ENCODE results near the gene MECR.

Gene MECR

GRCh38 chr1:29254346-29254745 lies 23.6 kb upstream of the MECR start:
- no peak for DNase-seq

GRCh38 chr1:29253180-29253579 lies 22.4 kb upstream of the MECR start:
- no peak for DNase-seq

DNA sequence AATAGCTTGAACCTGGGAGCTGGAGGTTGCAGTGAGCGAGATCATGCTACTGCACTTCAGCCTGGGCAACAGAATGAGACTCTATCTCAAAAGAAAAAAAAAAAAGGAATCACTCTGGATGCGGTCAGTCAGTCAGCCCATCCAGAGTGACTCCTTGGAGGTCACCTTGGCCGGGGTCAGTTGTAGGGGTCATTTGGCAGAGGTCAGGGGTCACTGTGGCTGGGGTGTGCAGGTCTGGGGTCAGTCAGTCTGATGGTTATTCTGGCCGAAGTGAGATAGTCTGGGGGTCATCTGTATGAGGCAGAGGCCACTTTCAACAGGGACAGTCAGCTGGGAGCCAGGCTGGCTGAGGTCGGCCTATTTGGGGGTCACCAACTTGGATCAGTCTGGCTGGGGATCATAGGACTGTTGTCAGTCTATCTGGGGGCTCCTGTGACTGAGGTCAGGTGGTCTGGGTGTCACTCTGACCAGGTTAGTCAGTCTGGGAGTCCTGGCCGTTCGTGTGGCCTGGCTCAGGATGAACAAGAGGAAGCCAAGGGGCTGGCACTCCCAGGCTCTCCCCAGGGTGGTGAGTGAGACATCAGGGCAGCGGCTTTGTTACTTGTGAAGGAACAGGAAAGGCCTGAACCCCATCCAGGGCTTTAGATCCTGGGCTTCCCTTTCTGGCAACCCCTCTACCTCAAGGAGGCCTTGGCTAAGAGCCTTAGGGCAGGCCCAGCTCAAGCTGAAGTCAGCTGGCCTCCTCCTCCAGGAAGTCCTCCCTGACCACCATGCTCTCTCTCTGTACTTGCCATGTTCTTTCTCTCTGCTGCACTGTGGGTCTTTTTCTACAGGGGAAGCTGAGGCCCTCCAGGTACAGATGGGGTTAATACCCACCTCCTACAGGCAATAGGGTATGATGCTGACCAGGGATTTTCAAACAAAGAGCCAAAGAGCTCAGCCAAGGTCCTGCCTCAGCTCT lies 20.7 kb upstream of the MECR start:
- DNase-seq, result no peak

DNA sequence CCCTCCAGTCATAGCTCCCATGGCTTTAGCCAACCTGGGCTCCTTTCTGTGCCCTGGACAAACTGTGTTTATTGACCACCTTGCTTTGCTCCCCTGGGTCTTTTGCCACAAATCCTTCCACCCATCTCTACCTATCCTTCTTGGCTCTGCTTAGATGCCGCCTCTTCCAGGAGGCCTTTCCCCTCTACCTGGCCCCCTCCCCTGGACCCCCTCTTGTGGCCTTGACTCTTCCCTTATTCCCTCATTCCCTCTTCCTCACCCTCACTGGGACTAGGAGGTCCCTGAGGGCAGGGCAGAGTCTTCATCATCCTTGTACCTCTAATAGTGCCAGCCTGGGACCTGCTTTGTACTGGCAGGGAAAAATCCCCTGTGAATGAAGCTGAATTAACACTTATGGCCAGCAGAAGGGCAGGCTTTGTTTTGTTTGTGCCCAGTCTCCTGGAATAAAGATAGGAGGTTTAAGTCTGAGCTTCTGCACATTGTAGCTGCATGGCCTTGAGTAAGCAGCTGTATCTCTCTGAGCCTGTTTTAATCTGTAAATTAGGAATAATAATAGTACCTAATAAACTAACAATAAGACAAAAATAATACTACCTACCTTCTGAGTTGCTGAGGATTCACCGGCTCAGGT lies 19.3 kb upstream of the MECR start:
- DNase-seq, result no peak

- no peak for DNase-seq
Measured at GRCh38 chr1:29249170-29249691, 18.5 kb upstream of the MECR start.

DNA sequence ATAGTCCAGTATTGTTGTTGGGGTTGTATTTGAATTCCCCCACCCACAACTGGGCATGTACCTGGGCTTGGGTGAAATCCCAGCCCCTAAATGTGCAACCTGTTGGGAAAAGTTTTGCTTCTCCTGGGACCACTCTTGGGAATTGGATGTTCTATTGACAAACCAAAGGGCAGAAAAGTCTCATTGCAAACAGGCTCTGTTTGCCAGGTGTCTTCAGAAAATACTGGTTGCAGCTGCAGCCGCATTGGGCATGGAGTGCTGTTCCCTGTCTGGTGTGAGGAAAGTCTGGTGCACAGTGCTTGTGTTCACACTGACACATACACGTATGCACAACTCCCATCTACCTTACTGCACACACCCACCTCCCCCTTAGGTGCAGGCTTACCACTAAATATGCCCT lies 17.7 kb upstream of the MECR start:
- DNase-seq, result no peak

- DNase-seq, result no peak
Measured at GRCh38 chr1:29247571-29248273, 17.0 kb upstream of the MECR start.

DNA sequence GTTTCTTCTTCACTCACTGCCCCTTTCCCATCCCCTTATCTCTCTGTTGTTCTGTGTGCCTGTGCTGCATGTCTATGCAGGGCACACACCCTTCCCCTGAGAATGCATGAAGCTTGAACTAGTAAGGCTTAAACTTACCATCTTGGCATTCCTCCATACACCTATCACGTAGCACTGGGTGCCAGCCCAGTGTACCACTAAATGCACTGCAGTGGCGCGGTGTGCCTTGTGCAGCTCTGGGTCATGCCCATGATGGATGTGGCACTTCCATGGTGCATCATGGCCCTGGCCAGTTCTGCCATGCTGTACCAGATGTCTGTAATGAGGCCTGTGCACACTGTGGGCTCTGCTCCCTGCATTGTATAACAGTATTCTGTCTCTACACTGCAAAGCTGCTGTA lies 16.3 kb upstream of the MECR start:
- DNase-seq, result no peak

DNA sequence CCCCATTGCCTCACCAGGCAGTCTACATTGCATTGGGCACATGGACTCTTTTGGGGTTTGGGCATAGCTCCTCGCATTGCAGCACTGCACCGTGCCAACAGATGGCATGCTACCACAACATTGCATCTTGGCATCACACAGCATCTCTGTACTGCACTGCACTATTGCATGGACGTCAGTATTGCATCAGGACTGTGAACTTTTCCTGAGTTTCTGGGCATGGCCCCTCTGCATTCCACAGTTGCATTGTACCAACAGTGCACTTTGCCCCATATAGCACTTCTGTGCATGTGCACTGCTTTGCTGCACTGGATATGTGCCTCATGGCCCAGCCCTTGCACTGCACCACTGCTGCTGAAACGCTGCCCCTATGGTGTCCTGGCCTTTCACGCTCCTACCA lies 15.1 kb upstream of the MECR start:
- DNase-seq, result no peak

DNA sequence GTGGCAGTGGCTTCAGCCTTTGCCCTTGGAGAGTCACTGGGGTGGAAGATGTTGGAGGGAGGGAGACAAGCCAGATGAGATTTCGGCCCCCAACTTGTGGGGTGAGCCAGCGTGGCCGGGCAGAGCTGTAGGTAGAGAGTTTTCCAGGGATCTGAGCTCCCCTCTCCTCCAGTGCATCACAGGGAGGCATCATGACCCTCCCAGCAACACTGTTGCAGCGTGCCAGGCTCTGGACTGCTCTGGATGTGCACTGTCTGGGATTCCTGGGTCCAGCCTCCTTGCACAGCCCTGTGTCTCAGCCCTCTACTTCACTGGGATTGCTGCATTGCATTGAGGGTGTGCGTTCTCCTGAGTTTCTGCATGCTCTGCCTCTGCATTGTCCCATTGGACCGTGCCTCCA lies 14.5 kb upstream of the MECR start:
- DNase-seq, result no peak

DNA sequence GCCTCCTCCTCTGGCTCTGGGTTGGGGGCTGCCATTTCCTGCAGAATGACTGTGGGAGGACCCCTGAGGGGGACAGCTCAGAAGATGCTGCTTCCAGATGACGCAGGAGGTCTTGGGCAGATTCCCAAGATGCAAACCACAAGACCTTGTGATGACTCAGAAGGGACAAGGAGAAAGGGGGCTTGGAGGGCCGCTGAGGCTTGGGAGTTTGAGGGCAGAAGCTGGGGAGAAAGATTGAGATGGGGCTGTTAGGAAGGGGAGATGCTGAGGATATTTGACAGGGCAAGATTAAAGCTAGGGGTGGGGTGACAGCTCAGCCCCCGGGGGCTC lies 13.1 kb upstream of the MECR start:
- no peak for DNase-seq

DNA sequence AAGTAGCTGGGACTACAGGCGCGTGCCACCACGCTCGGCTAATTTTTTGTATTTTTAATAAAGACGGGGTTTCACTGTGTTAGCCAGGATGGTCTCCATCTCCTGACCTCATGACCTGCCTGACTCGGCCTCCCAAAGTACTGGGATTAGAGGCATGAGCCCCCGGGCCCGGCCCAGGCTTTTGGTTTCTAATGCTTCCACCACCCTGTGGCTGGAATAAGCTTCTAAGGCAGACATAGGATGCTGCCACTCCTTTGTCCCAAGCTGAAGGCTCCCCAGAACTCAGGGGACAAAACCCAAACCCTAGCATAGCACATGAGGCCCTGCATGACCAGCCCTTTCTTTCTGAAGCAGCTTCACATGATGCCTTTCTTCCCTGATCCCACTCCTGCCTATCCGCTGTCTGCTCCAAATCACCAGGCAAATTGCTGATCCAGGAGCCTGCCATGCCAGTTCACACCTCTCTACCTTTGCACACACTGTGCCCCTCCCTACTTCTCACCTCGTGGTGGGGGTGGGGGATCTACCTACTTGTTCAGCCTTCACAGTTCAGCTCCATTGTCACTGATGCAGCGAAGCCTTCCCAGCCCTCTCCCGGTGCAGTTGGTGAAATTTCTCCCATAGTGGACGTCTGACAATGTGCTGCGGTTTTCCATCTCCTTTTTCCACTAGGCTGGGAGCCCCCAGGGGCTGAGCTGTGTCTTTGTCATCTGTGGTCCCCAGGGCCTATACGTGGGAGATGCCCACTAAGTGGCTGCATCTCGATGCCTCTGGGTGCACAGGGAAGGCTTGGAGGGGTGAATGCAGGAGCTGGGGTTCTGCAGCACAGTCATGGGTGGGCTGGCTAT lies 12.5 kb upstream of the MECR start:
- DNase-seq, result no peak

GRCh38 chr1:29240986-29241385 lies 10.3 kb upstream of the MECR start:
- no peak for DNase-seq

DNA sequence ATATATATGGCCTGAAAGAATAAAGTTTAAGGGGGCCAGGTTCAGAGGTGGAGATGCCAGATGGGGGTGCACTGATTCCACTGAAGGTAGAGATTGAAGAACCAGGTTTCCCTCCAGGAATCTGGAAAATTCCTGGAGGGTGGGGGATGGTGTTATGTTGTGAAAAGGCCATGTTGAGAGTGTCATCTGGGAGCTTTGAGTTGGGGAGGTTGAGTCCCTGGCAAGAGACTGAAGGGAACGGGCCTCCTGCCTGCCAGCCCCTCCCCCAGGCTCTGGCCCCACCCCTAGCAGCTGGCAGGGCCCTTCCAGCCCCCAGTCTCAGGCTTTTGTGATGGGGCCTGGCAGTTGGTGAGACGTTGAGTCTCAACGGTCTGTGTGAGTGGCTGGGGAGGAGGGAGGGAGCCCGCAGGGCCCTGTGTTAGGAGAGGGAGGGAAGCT lies 9.7 kb upstream of the MECR start:
- no peak for DNase-seq

DNA sequence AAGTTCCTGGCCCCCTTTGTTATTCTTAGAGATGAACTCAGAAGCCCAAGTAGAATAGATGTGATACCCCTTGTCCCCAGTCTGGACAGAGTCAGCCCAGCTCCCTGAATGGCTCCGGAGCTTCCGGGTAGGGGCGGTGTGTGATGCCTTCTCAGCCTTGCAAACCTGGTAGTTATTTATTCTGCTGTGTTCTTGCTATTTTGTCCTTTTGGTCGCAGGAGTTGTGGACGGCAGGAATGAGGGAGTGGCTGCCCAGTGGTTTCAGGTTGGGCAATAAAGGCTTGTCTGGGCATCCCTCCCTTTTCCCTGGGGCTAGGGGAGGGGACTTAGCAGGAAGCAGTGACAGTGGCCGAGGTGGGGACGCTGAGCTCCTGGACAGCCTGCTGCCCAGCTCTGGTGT lies 8.4 kb upstream of the MECR start:
- no peak for DNase-seq

GRCh38 chr1:29238620-29239002 lies 7.9 kb upstream of the MECR start:
- no peak for DNase-seq

DNA sequence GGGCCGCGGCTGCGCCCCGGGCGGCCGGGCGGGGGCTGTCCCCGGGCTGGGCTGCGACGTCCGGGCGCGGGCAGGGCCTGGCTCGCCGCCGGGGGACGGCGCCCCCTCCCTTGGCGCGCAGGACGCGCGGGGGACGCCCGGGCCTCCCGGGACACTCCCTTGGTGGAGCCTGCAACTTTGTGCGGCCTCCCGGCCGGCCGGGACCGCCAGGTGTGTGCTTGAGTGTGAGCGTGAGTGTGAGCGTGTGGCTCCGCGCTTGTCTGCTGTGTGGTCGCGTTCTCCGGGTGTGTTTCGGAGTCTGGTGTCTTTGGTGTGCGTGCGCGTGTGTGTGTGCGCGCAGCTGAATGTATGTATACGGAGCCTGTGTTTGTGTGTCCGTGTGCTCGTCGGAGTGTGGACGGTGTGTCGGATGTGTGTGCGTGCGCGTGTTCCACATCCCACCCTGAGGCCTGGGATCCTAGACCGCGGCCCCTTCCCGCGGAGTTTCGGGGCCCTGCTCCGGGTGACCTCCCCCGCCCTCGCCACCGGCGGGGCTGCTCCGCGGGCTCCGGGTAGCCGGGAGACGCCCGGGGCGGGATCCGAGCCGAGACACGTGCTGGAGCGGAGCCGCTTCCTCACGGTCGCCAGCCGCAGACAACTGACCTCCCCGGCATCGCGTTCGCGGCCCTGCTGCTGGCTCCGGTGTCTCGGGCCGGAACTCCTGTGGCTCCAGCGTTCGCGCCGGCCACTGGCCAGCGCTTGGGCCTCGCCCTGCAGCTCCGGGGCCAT lies 7.3 kb upstream of the MECR start:
- DNase-seq, result no peak

DNA sequence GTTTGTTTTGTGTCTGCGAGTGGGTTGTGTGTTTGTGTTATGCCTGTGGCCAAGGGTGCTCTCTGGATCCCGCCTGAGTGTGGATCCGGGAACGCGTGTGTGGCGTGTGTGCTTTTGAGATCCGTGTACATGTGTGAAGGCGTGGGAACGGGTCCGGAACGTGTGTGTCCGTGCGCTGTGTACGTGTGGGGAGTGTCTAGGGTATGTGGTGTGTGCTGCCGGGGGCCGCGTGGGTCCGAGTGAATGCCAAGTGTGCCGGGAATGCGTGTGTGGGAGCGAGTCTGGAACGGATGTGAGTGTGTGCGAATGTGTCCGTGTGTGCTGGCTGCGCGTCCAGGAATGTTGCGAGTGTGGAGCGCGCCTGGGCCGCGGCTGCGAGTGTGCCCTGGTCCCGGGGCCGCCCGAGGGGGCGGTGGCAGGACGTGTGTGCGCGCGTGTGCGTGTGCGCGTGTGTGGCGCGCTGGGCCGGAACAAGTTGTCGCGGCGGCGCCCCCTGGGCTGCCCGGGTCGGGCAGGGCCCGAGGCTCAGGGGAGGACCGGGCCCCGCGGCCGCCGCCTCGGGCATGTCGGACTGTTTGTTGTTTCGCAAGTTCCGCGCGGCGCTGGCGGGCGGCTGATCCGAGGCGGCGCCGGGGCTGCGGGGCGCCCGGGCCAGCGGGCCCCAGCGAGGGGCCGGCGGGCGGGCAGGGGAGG lies 6.5 kb upstream of the MECR start:
- DNase-seq, result no peak

DNA sequence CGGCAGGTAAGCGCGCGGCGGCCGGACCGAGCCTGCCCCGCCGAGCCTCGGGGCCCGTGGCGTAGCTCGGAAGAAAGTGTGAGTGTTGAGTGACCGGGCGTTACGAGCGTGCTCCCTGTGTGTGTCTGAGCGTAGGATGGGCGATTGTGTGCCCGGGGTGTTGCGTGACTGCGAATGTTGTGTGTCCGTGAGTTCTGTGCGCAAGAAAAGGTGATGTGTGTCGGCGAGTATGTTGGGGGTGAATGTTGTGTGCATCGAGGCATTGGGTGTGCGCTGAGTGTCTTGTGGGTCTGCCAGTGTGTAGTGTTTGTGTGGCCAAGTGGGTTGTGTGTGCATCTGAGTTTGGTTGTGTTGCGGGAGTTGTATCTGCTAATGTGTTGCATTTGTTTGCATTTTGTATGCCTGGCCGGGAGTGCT lies 6.0 kb upstream of the MECR start:
- no peak for DNase-seq

- DNase-seq, result peak; percentile 33
Measured at GRCh38 chr1:29235955-29236711, 5.4 kb upstream of the MECR start, which contains the start of gene PTPRU. TSS of gene PTPRU (plus strand) at chr1:29236522. CDS start at chr1:29236645, 123 bp downstream.

Measured in NCI-H774 (cell line).